SU-DHL-6 (cell line): Measurements from ENCODE around the gene WDR90.

ENCODE experiments used
- H2AFZ ChIP-seq: fragments of 200-600 bp; sonication (generic); 2 replicates; pipeline ENCODE4 v1.6.1; 2014; ENCODE audit warnings: low read depth, mild to moderate bottlenecking, moderate library complexity, mixed read lengths, antibody characterized with exemption, low read length; ENCODE audit not compliant: severe bottlenecking
- H3F3A ChIP-seq: fragments of 200-600 bp; shearing (Covaris generic); 2 replicates; pipeline ENCODE4 v1.6.0; 2016; ENCODE audit warnings: antibody characterized with exemption, mild to moderate bottlenecking; ENCODE audit not compliant: insufficient read depth
- H3K27ac ChIP-seq: fragments of 200-600 bp; sonication (generic); 2 replicates; pipeline ENCODE4 v1.5.1; 2016; ENCODE audit warnings: low read depth, mild to moderate bottlenecking, low read length, moderate library complexity, mixed read lengths
- H3K27me3 ChIP-seq: fragments of 200-600 bp; sonication (generic), shearing (Covaris generic); 2 replicates; pipeline ENCODE4 v1.6.0; 2014; ENCODE audit warnings: mild to moderate bottlenecking, low read length
- H3K36me3 ChIP-seq: fragments of 200-600 bp; sonication (generic); 2 replicates; pipeline ENCODE4 v1.6.1; 2014; ENCODE audit warnings: mild to moderate bottlenecking, low read length, mixed read lengths
- H3K4me2 ChIP-seq: fragments of 300-600, 200-600 bp; shearing (Covaris generic), sonication (generic); 2 replicates; pipeline ENCODE4 v1.6.0; 2014; ENCODE audit warnings: low read length, low read depth, mild to moderate bottlenecking; ENCODE audit not compliant: poor library complexity, severe bottlenecking
- H3K4me3 ChIP-seq: fragments of 200-600 bp; sonication (generic); 2 replicates; pipeline ENCODE4 v1.5.1; 2014; ENCODE audit warnings: antibody characterized with exemption, low read length, mild to moderate bottlenecking, mixed read lengths; ENCODE audit not compliant: insufficient read depth, poor library complexity, severe bottlenecking
- H3K79me2 ChIP-seq: fragments of 200-600 bp; sonication (generic); 2 replicates; pipeline ENCODE4 v1.6.1; 2014; ENCODE audit warnings: mild to moderate bottlenecking, low read length, moderate library complexity; ENCODE audit not compliant: insufficient read depth
- H3K9ac ChIP-seq: fragments of 200-600 bp; sonication (generic); 2 replicates; pipeline ENCODE4 v1.7.0; 2014; ENCODE audit warnings: mild to moderate bottlenecking, low read length
- H3K9me2 ChIP-seq: fragments of 200-600 bp; sonication (generic); replicated peaks from 2 replicates; pipeline ENCODE4 v1.6.1; 2014; ENCODE audit warnings: low read length; ENCODE audit not compliant: insufficient read depth
- H3K9me3 ChIP-seq: fragments of 200-600 bp; sonication (generic); 2 replicates; pipeline ENCODE4 v1.6.1; 2014; ENCODE audit warnings: low read length, mixed read lengths; ENCODE audit not compliant: insufficient read depth
- H4K20me1 ChIP-seq: fragments of 200-600 bp; sonication (generic); 2 replicates; pipeline ENCODE4 v1.6.1; 2014; ENCODE audit warnings: low read depth, mild to moderate bottlenecking, antibody characterized with exemption, low read length, moderate library complexity, mixed read lengths
- EZH2phosphoT487 ChIP-seq: fragments of 200-600 bp; sonication (generic), shearing (Covaris generic); conservative IDR thresholded peaks from 2 replicates; pipeline ENCODE4 v1.6.1; 2018; ENCODE audit warnings: mild to moderate bottlenecking, antibody characterized with exemption, low read length, moderate library complexity, mixed read lengths
- TF ChIP-seq, protein P1 (sequence below): fragments of 200-600 bp; sonication (generic); IDR thresholded peaks from one replicate; pipeline ENCODE4 v1.5.1; 2017; ENCODE audit warnings: antibody characterized with exemption, mild to moderate bottlenecking, low read length, moderate library complexity; ENCODE audit not compliant: insufficient read depth, poor library complexity, severe bottlenecking

Gene WDR90

DNA sequence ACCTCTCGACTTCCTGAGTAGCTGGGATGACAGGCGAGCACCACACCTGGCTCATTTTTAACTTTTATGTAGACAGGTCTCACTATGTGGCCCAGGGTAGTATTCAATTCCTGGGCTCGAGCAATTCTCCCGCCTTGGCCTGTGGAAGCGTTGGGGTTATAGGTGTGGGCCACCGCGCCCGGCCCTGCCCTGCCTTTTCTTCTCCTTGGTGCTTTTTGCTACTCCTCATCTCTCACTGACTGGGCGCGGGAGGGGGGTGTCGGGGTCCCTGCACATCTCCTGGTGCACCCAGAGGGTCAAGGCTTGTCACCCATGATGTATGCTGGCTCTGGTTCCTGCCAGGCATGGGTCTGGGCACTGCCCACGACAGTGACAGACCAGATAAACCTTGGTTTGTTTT, 4.6 kb upstream of the WDR90 start:
- Histone ChIP-seq H3K9me2 (no peaks in the 10 kb centered on the region), H3K4me3 (no peak overlapping the region), H3K9me3 (no peaks in the 10 kb centered on the region), H3K27ac (no peak overlapping the region), H3K79me2 (peaks cover 13% of the 10 kb centered on the region), H3K4me2 (no peak overlapping the region), H3K27me3 (no peaks in the 10 kb centered on the region), H3K36me3 (no peaks in the 10 kb centered on the region), H2AFZ (no peak overlapping the region), H4K20me1 (no peaks in the 10 kb centered on the region), H3F3A (peaks cover 26% of the 10 kb centered on the region), H3K9ac (no peak overlapping the region)
- TF ChIP-seq EZH2phosphoT487: no peak
- TF ChIP-seq, protein P1, sequence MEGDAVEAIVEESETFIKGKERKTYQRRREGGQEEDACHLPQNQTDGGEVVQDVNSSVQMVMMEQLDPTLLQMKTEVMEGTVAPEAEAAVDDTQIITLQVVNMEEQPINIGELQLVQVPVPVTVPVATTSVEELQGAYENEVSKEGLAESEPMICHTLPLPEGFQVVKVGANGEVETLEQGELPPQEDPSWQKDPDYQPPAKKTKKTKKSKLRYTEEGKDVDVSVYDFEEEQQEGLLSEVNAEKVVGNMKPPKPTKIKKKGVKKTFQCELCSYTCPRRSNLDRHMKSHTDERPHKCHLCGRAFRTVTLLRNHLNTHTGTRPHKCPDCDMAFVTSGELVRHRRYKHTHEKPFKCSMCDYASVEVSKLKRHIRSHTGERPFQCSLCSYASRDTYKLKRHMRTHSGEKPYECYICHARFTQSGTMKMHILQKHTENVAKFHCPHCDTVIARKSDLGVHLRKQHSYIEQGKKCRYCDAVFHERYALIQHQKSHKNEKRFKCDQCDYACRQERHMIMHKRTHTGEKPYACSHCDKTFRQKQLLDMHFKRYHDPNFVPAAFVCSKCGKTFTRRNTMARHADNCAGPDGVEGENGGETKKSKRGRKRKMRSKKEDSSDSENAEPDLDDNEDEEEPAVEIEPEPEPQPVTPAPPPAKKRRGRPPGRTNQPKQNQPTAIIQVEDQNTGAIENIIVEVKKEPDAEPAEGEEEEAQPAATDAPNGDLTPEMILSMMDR: no peak

DNA sequence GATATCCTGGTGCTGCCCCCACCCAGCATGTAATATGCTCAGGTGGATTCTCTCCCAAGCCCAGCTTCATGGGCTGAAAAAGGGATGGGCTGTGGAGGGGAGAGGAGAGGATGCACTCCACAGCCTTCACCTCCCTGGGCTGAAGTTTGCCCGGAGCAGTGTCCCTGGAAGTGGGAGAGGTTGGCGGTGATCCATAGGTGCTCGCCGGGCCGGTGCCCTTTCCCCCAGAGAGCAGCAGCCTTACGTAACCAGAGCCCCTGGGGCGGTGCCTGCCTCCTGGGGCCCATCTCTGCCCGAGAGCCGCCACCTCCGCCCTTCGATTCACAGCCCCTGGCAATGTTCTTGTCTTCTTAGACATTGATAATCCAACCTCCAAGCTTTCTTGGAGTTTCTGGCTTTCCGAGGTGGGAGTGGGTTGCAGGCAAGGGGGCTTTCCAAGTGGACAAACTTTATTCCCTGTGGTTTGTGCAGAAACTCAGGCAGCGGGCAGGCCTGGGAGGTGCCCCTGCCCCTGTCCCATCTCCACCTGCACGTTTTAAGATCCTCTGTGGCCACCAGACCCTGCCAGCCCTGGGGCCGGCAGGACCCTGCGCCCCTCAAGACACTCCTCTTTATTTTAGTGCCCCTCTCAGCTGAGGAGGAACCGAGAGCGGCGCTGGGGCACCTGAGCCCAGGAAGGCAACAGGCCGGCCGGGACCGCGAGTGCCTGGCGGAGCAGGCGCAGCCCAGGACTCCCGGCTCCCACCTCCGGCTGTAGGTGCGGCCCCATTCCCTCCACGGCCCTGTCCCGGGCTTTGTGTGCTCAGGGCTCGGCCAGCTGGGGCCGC, 3.1 kb upstream of the WDR90 start:
- Histone ChIP-seq H3K4me3 (no peak overlapping the region), H3K27ac (no peak overlapping the region), H3K9me3 (no peaks in the 10 kb centered on the region), H3K27me3 (no peaks in the 10 kb centered on the region), H4K20me1 (no peaks in the 10 kb centered on the region), H2AFZ (no peak overlapping the region), H3K79me2 (peaks cover 18% of the 10 kb centered on the region), H3K36me3 (no peaks in the 10 kb centered on the region), H3F3A (peaks cover 18% of the 10 kb centered on the region), H3K9me2 (no peaks in the 10 kb centered on the region), H3K9ac (no peak overlapping the region), H3K4me2 (no peak overlapping the region)
- no peak for TF ChIP-seq EZH2phosphoT487
- TF ChIP-seq, protein P1: no peak

DNA sequence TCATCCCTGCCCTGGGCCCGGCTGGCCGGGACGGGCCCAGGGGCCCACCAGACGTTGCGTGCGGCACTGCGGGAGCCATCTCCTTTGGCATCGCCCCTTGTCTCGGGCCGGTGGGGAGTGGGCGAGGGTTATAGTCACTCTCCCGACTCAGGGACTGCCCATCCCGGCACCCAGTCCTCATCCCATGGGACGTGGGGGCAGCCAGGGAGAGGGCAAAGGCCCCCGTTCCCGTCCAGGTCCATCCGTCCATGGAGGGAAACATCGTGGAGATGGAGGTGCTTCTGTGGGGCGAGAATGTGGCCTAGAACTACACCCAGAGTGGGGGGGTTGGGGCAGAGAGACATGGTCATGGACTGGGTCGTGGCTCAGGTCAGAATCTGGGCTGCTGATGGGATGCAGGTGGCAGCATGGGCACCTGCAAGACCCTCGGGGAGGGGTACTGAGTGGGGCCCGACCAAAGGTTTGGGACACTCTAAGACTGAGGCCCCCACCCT, 2.4 kb upstream of the WDR90 start:
- H3K9me3 ChIP-seq: no peaks in the 10 kb centered on the region
- peaks cover 18% of the 10 kb centered on the region for H3F3A ChIP-seq
- no peaks in the 10 kb centered on the region for H3K9me2 ChIP-seq
- TF ChIP-seq, protein P1: no peak
- TF ChIP-seq EZH2phosphoT487: no peak
- H2AFZ ChIP-seq: no peak overlapping the region
- no peaks in the 10 kb centered on the region for H3K27me3 ChIP-seq
- H3K79me2 ChIP-seq: peaks cover 18% of the 10 kb centered on the region
- H3K4me2 ChIP-seq: no peak overlapping the region
- no peaks in the 10 kb centered on the region for H3K36me3 ChIP-seq
- H4K20me1 ChIP-seq: no peaks in the 10 kb centered on the region
- no peak overlapping the region for H3K27ac ChIP-seq
- H3K4me3 ChIP-seq: no peak overlapping the region
- H3K9ac ChIP-seq: no peak overlapping the region
